ENCODE measurements around the gene CRYGN. TPM values are rescaled to one million over a fixed set of nuclear protein-coding genes. Genes with fewer than 3 reads are reported as not detected.

CRYGN gene
- total and polyA plus RNA-seq, 5 donors from 2014 or later: 0.30 to 0.39 (median 0.38) TPM; not detected in 1

DNA sequence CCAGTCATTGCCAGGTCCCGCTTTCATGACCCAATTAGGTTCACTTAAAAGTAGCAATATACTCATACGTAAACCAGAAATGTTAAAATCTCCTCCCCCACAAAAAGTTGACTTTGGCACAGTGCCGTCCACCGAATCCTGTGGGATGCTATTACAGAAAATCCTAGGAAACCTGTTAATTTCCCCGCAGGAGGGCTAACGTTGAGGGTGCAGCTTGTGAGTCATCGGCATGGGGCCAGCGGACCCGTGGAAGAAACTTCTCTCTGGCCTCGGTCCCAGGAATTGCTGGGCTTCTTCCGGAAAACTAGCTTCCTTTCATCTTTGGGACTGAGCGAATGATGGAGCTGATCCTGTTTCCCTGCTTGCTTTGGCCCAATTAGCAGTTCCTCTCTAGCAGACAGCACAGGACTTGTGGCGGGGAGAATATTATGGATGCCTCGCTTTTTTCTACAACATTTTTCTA lies 13.5 kb downstream of the CRYGN start:
- Histone ChIP-seq H3K9me3 (ENCODE audit: control insufficient read depth in 2 of 2, low read length in 2 of 2) (no peaks in the 10 kb centered on the region), H3K36me3 (ENCODE audit: control insufficient read depth, insufficient read depth, low read length) (no peaks in the 10 kb centered on the region), H3K27ac (ENCODE audit: insufficient read depth, low read length, poor library complexity, severe bottlenecking) (no peak overlapping the region), H3K4me1 (ENCODE audit: control insufficient read depth, insufficient read depth, low read length, poor library complexity, severe bottlenecking) (peaks cover 37% of the 10 kb centered on the region), H3K4me3 (ENCODE audit: low read depth, low read length) (no peak overlapping the region), H3K27me3 (ENCODE audit: control insufficient read depth, insufficient read depth, low read length) (no peaks in the 10 kb centered on the region)
- Mint-ChIP-seq H3K9me3 (peaks cover 0 to 4% (median 0%) of the 10 kb centered on the region in 7 donors), H3K36me3 (no peaks in the 10 kb centered on the region), H3K27ac (no peak overlapping the region), H3K4me1 (peaks cover 7 to 42% (median 16%) of the 10 kb centered on the region in 4 donors), H3K4me3 (no peak overlapping the region), H3K27me3 (peaks cover 12% of the 10 kb centered on the region)
- DNase-seq (no peak), ATAC-seq (ENCODE audit: low read depth in 2 of 2) (no peak)

DNA sequence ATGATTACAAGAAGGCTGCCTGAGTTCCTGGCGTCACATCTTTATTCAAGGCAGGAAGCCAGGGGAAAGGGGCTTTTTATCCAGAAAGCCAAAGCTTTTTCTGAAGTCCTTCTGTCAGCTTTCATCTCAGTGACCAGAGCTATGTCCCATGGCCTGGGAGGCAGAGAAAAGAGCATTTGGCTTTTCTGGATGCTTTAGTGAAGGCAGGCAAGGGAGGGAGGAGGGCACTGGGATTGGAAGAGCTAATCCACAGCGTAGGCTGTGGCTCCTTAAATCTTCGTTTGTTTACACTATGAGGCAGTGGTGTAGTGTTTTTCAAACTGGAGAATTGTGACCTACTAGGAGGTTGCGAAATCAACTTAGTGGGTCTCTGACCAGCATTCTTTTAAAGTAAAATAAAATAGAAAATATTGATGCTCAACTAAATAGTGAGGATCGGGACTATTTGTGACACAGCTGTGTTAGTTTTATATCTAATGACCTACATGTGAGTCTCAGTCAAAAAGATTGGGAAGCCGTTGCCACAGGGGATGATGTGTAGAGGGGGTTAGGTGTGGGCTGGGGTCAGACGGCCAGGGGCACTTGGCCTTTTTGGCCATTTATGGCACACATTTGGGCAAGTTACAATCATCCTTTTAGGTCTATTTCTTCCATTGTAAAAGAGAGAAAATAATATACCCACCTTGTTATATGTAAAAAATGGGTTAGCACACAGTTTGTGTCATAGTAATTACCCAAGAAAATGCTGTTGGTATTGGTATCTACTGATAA lies 14.1 kb downstream of the CRYGN start:
- Mint-ChIP-seq H3K27me3 (peaks cover 12% of the 10 kb centered on the region), H3K4me1 (peaks cover 7 to 36% (median 15%) of the 10 kb centered on the region in 4 donors), H3K4me3 (no peak overlapping the region), H3K36me3 (no peaks in the 10 kb centered on the region), H3K9me3 (peaks cover 0 to 4% (median 0%) of the 10 kb centered on the region in 7 donors), H3K27ac (no peak overlapping the region)
- Histone ChIP-seq H3K4me3 (ENCODE audit: low read depth, low read length) (no peak overlapping the region), H3K36me3 (ENCODE audit: control insufficient read depth, insufficient read depth, low read length) (no peaks in the 10 kb centered on the region), H3K27me3 (ENCODE audit: control insufficient read depth, insufficient read depth, low read length) (no peaks in the 10 kb centered on the region), H3K9me3 (ENCODE audit: control insufficient read depth in 2 of 2, low read length in 2 of 2) (no peaks in the 10 kb centered on the region), H3K4me1 (ENCODE audit: control insufficient read depth, insufficient read depth, low read length, poor library complexity, severe bottlenecking) (peaks cover 35% of the 10 kb centered on the region), H3K27ac (ENCODE audit: insufficient read depth, low read length, poor library complexity, severe bottlenecking) (no peak overlapping the region)
- ATAC-seq (ENCODE audit: low read depth in 2 of 2): no peak
- DNase-seq: no peak

DNA sequence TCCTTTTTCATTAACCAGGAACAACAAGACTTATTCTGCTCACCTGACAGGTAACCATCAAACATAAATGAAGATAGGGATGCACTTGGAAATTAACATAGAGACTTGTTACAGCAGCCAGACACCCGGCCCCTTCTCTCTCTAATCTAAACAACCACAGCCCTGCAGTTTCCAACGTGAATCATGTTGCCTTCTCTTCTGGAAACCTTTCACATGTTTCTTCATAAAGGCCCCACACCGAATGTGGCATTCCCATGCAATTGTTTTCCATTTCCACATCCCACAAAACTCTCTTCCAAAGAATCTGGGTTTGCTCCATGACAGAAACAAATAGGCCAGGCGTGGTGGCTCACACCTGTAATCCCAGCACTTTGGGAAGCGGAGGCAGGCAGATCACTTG lies 15.1 kb downstream of the CRYGN start:
- no peak overlapping the region for H3K27ac ChIP-seq (ENCODE audit: insufficient read depth, low read length, poor library complexity, severe bottlenecking)
- peaks cover 6 to 9% of the 10 kb centered on the region in 2 experiments for H3K9me3 ChIP-seq (ENCODE audit: control insufficient read depth in 2 of 2, low read length in 2 of 2)
- Mint-ChIP-seq H3K9me3 (peaks cover 0 to 12% (median 2%) of the 10 kb centered on the region in 7 donors), H3K27me3 (peaks cover 12% of the 10 kb centered on the region), H3K27ac (no peak overlapping the region), H3K4me1 (peaks cover 3 to 26% (median 9%) of the 10 kb centered on the region in 4 donors), H3K36me3 (no peaks in the 10 kb centered on the region), H3K4me3 (no peak overlapping the region)
- no peak for ATAC-seq (ENCODE audit: low read depth in 2 of 2)
- DNase-seq: no peak
- peaks cover 27% of the 10 kb centered on the region for H3K4me1 ChIP-seq (ENCODE audit: control insufficient read depth, insufficient read depth, low read length, poor library complexity, severe bottlenecking)
- no peak overlapping the region for H3K4me3 ChIP-seq (ENCODE audit: low read depth, low read length)
- H3K27me3 ChIP-seq (ENCODE audit: control insufficient read depth, insufficient read depth, low read length): no peaks in the 10 kb centered on the region
- no peaks in the 10 kb centered on the region for H3K36me3 ChIP-seq (ENCODE audit: control insufficient read depth, insufficient read depth, low read length)

GRCh38 chr7:151423936-151424335 lies 16.0 kb downstream of the CRYGN start:
- peaks cover 0 to 18% (median 3%) of the 10 kb centered on the region in 4 donors for H3K4me1 Mint-ChIP-seq
- no peak overlapping the region for H3K4me3 Mint-ChIP-seq
- H3K27ac Mint-ChIP-seq: no peak overlapping the region
- DNase-seq (no peak), ATAC-seq (ENCODE audit: low read depth in 2 of 2) (no peak)
- no peaks in the 10 kb centered on the region for H3K36me3 ChIP-seq (ENCODE audit: control insufficient read depth, insufficient read depth, low read length)
- no peaks in the 10 kb centered on the region for H3K27me3 ChIP-seq (ENCODE audit: control insufficient read depth, insufficient read depth, low read length)
- peaks cover 19% of the 10 kb centered on the region for H3K4me1 ChIP-seq (ENCODE audit: control insufficient read depth, insufficient read depth, low read length, poor library complexity, severe bottlenecking)
- no peak overlapping the region for H3K27ac ChIP-seq (ENCODE audit: insufficient read depth, low read length, poor library complexity, severe bottlenecking)
- H3K9me3 Mint-ChIP-seq: peaks cover 0 to 13% (median 2%) of the 10 kb centered on the region in 7 donors
- peaks cover 12% of the 10 kb centered on the region for H3K27me3 Mint-ChIP-seq
- H3K36me3 Mint-ChIP-seq: no peaks in the 10 kb centered on the region
- peaks cover 8 to 13% of the 10 kb centered on the region in 2 experiments for H3K9me3 ChIP-seq (ENCODE audit: control insufficient read depth in 2 of 2, low read length in 2 of 2)
- no peak overlapping the region for H3K4me3 ChIP-seq (ENCODE audit: low read depth, low read length)

DNA sequence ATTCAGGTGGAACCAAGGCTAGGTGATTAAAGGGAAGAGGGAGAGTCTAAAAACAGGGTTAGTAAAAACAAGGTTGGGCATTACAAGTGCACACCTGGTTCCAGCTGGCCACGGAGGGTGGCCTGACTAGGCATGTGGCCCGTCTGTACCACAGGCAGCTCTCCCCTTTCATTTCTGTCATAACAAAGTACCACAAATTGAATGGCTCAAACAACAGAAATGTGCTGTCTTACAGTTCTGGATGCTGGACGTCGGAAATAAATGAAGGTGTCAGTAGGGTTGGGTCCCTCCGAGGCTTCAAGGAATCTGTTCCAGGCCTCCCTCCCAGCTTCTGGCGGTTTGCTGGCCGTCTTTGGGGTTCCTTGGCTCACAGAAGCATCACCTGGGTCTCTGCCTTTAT lies 16.7 kb downstream of the CRYGN start:
- Mint-ChIP-seq H3K4me1 (peaks cover 0 to 11% (median 3%) of the 10 kb centered on the region in 4 donors), H3K4me3 (no peak overlapping the region), H3K9me3 (peaks cover 0 to 14% (median 2%) of the 10 kb centered on the region in 7 donors), H3K36me3 (no peaks in the 10 kb centered on the region), H3K27ac (no peak overlapping the region), H3K27me3 (peaks cover 12% of the 10 kb centered on the region)
- Histone ChIP-seq H3K36me3 (ENCODE audit: control insufficient read depth, insufficient read depth, low read length) (no peaks in the 10 kb centered on the region), H3K4me3 (ENCODE audit: low read depth, low read length) (no peak overlapping the region), H3K27ac (ENCODE audit: insufficient read depth, low read length, poor library complexity, severe bottlenecking) (no peak overlapping the region), H3K27me3 (ENCODE audit: control insufficient read depth, insufficient read depth, low read length) (no peaks in the 10 kb centered on the region), H3K4me1 (ENCODE audit: control insufficient read depth, insufficient read depth, low read length, poor library complexity, severe bottlenecking) (peaks cover 11% of the 10 kb centered on the region), H3K9me3 (ENCODE audit: control insufficient read depth in 2 of 2, low read length in 2 of 2) (peaks cover 8 to 13% of the 10 kb centered on the region in 2 experiments)
- no peak for DNase-seq
- no peak for ATAC-seq (ENCODE audit: low read depth in 2 of 2)

DNA sequence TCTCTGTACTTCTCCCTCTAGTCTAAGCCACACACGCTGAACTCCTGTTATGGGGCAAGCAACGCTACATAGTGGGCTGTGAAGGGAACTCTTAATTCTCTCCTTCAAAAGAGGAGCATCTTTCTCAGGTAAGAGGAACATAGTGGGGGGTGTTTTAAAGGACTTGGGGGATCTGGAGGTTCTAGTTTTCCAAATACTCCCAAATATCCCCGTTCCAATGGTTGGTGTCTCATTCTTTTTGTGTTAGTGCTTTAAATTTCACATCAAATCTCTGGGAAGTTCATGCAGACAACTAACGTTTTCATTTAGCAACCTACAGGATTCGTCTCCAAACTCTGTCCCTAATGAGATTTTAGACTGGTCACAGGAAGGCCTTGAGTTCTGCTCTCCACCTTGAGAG lies 17.7 kb downstream of the CRYGN start:
- no peak overlapping the region for H3K4me3 Mint-ChIP-seq
- ATAC-seq (ENCODE audit: low read depth in 2 of 2) (no peak), DNase-seq (no peak)
- Histone ChIP-seq H3K27ac (ENCODE audit: insufficient read depth, low read length, poor library complexity, severe bottlenecking) (no peak overlapping the region), H3K4me3 (ENCODE audit: low read depth, low read length) (no peak overlapping the region), H3K4me1 (ENCODE audit: control insufficient read depth, insufficient read depth, low read length, poor library complexity, severe bottlenecking) (peaks cover 1% of the 10 kb centered on the region), H3K9me3 (ENCODE audit: control insufficient read depth in 2 of 2, low read length in 2 of 2) (peaks cover 8 to 13% of the 10 kb centered on the region in 2 experiments), H3K36me3 (ENCODE audit: control insufficient read depth, insufficient read depth, low read length) (no peaks in the 10 kb centered on the region), H3K27me3 (ENCODE audit: control insufficient read depth, insufficient read depth, low read length) (no peaks in the 10 kb centered on the region)
- H3K27ac Mint-ChIP-seq: no peak overlapping the region
- peaks cover 16% of the 10 kb centered on the region for H3K27me3 Mint-ChIP-seq
- H3K36me3 Mint-ChIP-seq: no peaks in the 10 kb centered on the region
- H3K4me1 Mint-ChIP-seq: peaks cover 0 to 4% (median 0%) of the 10 kb centered on the region in 4 donors
- peaks cover 0 to 17% (median 2%) of the 10 kb centered on the region in 7 donors for H3K9me3 Mint-ChIP-seq

GRCh38 chr7:151420144-151420543 lies 19.8 kb downstream of the CRYGN start:
- H3K4me1 Mint-ChIP-seq: no peaks in the 10 kb centered on the region
- H3K27me3 Mint-ChIP-seq: peaks cover 21% of the 10 kb centered on the region
- ATAC-seq (ENCODE audit: low read depth in 2 of 2): no peak
- H3K4me3 Mint-ChIP-seq: no peak overlapping the region
- no peak overlapping the region for H3K4me3 ChIP-seq (ENCODE audit: low read depth, low read length)
- H3K27me3 ChIP-seq (ENCODE audit: control insufficient read depth, insufficient read depth, low read length): peaks cover 2% of the 10 kb centered on the region
- H3K27ac Mint-ChIP-seq: no peak overlapping the region
- no peaks in the 10 kb centered on the region for H3K36me3 ChIP-seq (ENCODE audit: control insufficient read depth, insufficient read depth, low read length)
- H3K9me3 Mint-ChIP-seq: peaks cover 0 to 21% (median 2%) of the 10 kb centered on the region in 7 donors
- H3K4me1 ChIP-seq (ENCODE audit: control insufficient read depth, insufficient read depth, low read length, poor library complexity, severe bottlenecking): no peaks in the 10 kb centered on the region
- DNase-seq: no peak
- H3K27ac ChIP-seq (ENCODE audit: insufficient read depth, low read length, poor library complexity, severe bottlenecking): no peak overlapping the region
- H3K9me3 ChIP-seq (ENCODE audit: control insufficient read depth in 2 of 2, low read length in 2 of 2): peaks cover 8 to 13% of the 10 kb centered on the region in 2 experiments
- H3K36me3 Mint-ChIP-seq: no peaks in the 10 kb centered on the region

Data from CD4-positive, CD25-positive, alpha-beta regulatory T cell (primary cell).